Muscle layer of duodenum (tissue), 2 donors: ENCODE data around the gene TP53BP2.
"Not testable (repeated sequence)": the region's sequence is repeated elsewhere in the genome, so short reads cannot be mapped to it uniquely, and the experiment has no call there.

ENCODE experiments used
- H3K27ac ChIP-seq: one replicate; pipeline ENCODE4 v1.7.0; 2013; ENCODE audit warnings: mild to moderate bottlenecking, low read length
- H3K27me3 ChIP-seq: one replicate; pipeline ENCODE4 v1.7.0; 2013; ENCODE audit warnings: low read depth, mild to moderate bottlenecking, control low read depth, low read length
- H3K36me3 ChIP-seq, 2 donors: one replicate each; pipeline ENCODE4 v1.7.0; 2013; ENCODE audit warnings: low read length in 2 of 2, control low read depth in 1 of 2, mild to moderate bottlenecking in 1 of 2; ENCODE audit not compliant: insufficient read depth in 2 of 2, control insufficient read depth in 1 of 2
- H3K4me1 ChIP-seq, 2 donors: one replicate each; pipeline ENCODE4 v1.7.0; 2013; ENCODE audit warnings: low read length in 2 of 2, mild to moderate bottlenecking in 2 of 2, control low read depth in 1 of 2, moderate library complexity in 1 of 2; ENCODE audit not compliant: insufficient read depth in 2 of 2, control insufficient read depth in 1 of 2
- H3K4me3 ChIP-seq, 2 donors: one replicate each; pipeline ENCODE4 v1.7.0; 2013; ENCODE audit warnings: low read length in 2 of 2, low read depth in 1 of 2, mild to moderate bottlenecking in 1 of 2
- H3K9me3 ChIP-seq, 2 donors: one replicate each; pipeline ENCODE4 v1.7.0; 2013; ENCODE audit warnings: low read length in 2 of 2, control low read depth in 1 of 2, mild to moderate bottlenecking in 1 of 2; ENCODE audit not compliant: control insufficient read depth in 1 of 2
- donor health status: healthy.

TP53BP2 gene

DNA sequence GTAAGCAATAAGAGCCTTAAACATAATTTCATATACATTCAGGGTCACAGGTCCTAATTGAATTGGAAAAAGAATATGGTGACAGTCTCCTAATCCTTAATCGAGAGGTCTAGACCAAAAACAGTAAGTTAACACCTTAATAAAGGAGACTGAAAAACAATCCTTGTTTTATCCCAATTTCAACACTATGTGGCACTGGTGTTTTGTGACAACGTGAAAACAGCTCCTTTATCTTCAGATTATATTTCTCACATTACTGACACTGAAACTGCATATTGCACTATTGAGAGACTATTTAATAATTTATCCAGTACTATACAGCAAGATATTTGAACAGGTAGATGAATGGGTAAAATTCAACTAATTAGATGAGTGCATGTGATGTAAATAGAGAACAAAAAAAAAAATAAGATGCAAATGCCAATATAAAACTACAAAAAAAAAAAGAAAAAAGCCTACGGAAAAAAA is 34.1 kb downstream of the TP53BP2 start:
- peaks cover 16 to 28% of the 10 kb centered on the region in 2 donors for H3K36me3 ChIP-seq
- no peaks in the 10 kb centered on the region for H3K9me3 ChIP-seq
- H3K27ac ChIP-seq = no peak overlapping the region
- H3K27me3 ChIP-seq = no peaks in the 10 kb centered on the region
- no peak overlapping the region for H3K4me3 ChIP-seq
- H3K4me1 ChIP-seq = no peaks in the 10 kb centered on the region

DNA sequence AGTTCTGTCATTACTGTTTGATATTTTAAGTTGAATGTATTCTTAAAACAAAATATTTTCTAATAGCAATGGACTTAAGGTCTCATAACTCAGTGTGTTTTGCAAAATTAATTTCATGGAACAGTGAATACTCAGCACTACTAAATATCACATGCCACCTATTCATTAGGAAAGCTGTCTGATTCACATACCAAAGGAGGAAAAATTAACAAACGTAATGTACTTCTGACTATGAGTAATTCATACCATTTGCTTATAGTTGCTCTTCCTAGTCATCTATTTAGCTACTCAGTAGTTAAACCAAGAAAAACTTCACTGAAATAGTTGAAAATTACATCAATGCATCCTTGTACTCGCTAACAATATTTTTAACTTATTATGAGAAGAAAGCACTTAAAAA is 35.2 kb downstream of the TP53BP2 start:
- Histone ChIP-seq H3K27ac (no peak overlapping the region), H3K36me3 (peaks cover 22 to 28% of the 10 kb centered on the region in 2 donors), H3K4me3 (no peak overlapping the region), H3K4me1 (no peaks in the 10 kb centered on the region), H3K9me3 (no peaks in the 10 kb centered on the region), H3K27me3 (no peaks in the 10 kb centered on the region)

GRCh38 chr1:223809905-223810304 is 35.8 kb downstream of the TP53BP2 start:
- peaks cover 27 to 32% of the 10 kb centered on the region in 2 donors for H3K36me3 ChIP-seq
- not testable (repeated sequence) for H3K4me3 ChIP-seq, H3K4me1 ChIP-seq, H3K9me3 ChIP-seq, H3K27me3 ChIP-seq, H3K27ac ChIP-seq

DNA sequence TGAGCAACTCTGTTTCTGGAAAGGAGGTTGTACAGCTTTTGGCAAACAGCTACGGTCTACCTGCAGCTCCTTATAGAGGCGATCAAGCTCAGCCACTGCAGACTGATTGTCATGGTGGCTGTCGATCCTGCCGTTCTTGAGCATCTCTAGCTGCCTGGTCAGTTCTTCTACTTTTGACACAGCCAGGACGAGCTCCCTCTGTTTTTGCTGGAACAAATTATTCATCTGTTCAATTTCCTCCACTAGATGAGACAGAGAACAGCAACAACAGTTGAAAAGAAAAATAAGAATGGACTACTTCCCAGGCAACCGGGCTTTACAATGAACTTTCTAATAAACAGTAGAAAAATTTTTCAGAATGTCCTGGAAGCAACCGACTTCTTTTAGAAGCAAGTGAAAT is 42.5 kb downstream of the TP53BP2 start:
- Histone ChIP-seq H3K36me3 (peaks cover 50 to 60% of the 10 kb centered on the region in 2 donors), H3K27ac (no peak overlapping the region), H3K4me3 (no peak overlapping the region), H3K9me3 (no peaks in the 10 kb centered on the region), H3K27me3 (no peaks in the 10 kb centered on the region), H3K4me1 (no peaks in the 10 kb centered on the region)

DNA sequence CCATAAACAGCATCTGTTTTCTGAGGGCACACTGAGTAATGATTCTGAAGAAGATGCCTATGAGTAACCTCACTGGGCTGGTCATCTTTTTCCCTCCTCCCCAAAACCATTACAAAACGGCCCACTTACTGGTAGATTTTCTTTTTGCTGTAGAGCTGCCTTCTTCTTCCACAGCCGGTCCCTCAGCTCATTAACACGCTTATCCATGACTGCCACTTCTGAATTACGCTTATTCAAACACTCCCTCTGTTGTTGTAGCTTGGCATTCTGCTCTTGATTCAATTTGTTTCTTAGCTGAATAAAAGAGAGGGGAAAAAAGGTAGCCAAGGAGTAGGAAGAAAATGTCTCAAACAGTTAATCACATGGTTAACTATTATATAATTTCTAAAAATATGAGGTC is 43.1 kb downstream of the TP53BP2 start:
- Histone ChIP-seq H3K27ac (no peak overlapping the region), H3K27me3 (no peaks in the 10 kb centered on the region), H3K36me3 (peaks cover 56 to 66% of the 10 kb centered on the region in 2 donors), H3K4me1 (no peaks in the 10 kb centered on the region), H3K9me3 (no peaks in the 10 kb centered on the region), H3K4me3 (no peak overlapping the region)

DNA sequence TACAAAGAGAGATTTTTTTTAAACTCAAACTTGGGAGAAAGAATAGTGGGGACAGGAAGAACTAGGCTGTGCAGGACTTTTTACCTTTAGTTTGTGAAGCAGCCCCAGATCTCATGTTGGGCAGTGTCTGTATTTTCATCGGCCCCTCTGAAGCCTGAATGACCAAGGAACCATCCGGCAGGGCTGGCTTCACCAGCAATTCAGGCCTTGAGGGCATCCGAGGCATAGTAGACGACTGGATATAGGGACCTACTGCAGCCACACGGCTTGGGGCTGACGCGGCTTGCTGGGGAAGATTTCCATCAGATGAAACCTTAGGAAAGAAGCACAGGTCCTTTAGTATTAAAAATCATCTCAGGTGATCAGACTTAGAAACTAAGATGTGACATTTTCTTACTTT is 43.7 kb downstream of the TP53BP2 start:
- Histone ChIP-seq H3K36me3 (peaks cover 57 to 66% of the 10 kb centered on the region in 2 donors), H3K27ac (no peak overlapping the region), H3K9me3 (no peaks in the 10 kb centered on the region), H3K4me3 (no peak overlapping the region), H3K4me1 (no peaks in the 10 kb centered on the region), H3K27me3 (no peaks in the 10 kb centered on the region)

DNA sequence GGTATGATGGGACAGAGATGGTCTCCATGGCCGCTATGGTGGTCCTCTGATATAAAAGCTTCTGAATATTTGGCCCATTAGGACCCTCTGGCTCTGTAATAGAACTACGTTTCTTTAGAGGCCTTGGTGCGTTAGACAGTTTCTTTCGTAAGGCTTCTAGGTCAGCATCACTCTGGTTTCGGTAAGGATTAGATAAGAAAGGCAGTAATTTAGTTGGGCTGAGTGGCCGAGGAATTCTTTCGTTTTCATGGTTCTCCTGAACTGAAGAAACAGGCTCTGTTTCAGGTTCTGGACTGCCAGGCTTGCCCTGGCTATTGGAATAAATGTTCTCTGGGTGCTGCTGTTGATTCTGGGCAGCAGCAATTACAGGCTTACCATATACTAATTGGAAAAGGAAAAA is 49.5 kb downstream of the TP53BP2 start:
- Histone ChIP-seq H3K27ac (no peak overlapping the region), H3K36me3 (peaks cover 34 to 57% of the 10 kb centered on the region in 2 donors), H3K4me3 (no peak overlapping the region), H3K4me1 (no peaks in the 10 kb centered on the region), H3K27me3 (no peaks in the 10 kb centered on the region), H3K9me3 (no peaks in the 10 kb centered on the region)

DNA sequence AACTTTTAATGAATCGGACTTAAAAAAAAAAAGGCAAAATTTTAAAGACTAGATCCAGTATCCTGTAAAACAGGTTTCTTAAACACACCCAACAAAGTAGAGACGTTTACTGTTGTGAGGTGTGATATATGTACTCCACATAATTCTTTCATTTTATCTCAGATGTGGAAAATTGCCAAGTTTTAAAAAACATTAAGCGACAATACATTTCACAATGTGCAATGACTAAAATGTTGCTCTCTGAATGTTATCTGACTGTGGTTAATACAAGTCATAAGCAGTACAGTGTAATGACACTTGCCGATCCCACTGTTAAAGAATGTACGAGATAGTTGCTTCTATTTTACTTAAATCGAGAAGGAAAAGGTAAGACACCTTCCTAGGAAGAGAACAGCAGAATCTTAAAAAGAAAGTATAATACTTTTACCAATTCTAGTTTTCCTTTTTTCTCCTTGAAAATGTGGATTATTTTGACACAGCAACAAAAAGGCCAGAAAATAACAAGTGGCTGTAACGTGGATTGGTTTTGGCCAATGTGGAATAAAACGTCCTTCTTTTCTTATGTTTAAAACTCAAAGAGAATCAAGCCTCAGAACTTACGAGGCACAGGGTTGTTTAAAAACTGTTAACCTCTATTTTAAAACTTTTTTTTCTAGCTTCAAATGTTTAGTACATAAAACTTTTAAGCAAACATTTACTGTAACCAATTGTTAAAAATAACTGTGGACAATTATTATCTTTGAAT is 51.4 kb downstream of the TP53BP2 start:
- H3K9me3 ChIP-seq = no peaks in the 10 kb centered on the region
- H3K27me3 ChIP-seq = no peaks in the 10 kb centered on the region
- H3K4me3 ChIP-seq = no peak overlapping the region
- no peaks in the 10 kb centered on the region for H3K4me1 ChIP-seq
- H3K36me3 ChIP-seq = peaks cover 20 to 39% of the 10 kb centered on the region in 2 donors
- H3K27ac ChIP-seq = no peak overlapping the region

GRCh38 chr1:223793716-223794115 is 52.0 kb downstream of the TP53BP2 start:
- Histone ChIP-seq H3K36me3 (peaks cover 18 to 34% of the 10 kb centered on the region in 2 donors), H3K4me1 (no peaks in the 10 kb centered on the region), H3K27ac (no peak overlapping the region), H3K4me3 (no peak overlapping the region), H3K9me3 (no peaks in the 10 kb centered on the region), H3K27me3 (no peaks in the 10 kb centered on the region)

DNA sequence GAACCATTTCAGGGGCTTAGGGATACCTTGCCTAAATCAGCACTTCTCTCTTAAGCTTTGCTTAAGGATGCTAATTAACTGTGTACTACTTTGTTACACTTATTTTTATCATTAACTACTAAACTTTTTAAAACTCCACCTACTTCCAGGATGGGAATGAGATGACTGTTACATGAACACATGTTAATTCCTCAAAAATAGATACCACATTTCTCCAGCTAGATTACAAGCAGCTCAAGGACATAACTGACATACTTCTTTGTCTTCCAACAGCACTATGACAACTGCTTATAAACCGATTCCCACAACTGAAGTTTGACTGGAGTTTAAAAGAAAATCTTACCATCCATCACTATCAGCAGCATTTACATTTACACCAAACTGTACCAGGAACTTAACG is 53.7 kb downstream of the TP53BP2 start:
- Histone ChIP-seq H3K4me1 (no peaks in the 10 kb centered on the region), H3K9me3 (no peaks in the 10 kb centered on the region), H3K27me3 (no peaks in the 10 kb centered on the region), H3K4me3 (no peak overlapping the region), H3K36me3 (peaks cover 9 to 26% of the 10 kb centered on the region in 2 donors), H3K27ac (no peak overlapping the region)

DNA sequence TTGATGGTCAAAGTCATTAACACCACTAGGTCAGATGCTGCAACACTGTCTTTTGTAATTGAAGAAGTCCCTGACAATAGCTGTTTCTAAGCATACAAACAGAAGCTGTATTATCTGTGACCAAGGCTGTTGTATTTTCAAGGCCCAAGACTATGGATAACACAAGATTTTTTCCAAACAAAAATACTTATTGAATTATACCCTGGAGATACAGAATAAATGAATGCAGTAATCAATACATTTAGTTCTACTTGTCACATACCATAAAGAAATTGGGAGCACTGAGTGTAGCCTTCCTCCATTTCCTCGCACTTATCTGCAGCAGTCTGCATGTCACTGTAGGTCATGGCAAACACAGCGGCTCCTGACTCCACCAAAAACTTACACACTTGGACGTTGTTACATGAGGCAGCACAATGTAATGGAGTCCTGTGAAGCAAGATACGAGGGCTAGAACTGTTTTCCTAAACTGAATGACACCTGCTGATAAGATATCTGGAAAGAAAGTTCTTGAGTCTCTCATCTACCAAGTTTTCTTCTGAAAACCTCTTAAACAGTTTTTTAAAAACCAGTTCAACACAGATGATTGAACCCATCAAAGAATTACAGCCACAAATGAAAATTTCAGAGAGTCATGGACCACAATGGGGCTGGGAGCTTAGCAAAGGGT is 56.9 kb downstream of the TP53BP2 start:
- Histone ChIP-seq H3K27me3 (no peaks in the 10 kb centered on the region), H3K9me3 (no peaks in the 10 kb centered on the region), H3K4me1 (peaks cover 0 to 9% of the 10 kb centered on the region in 2 donors), H3K27ac (no peak overlapping the region), H3K4me3 (no peak overlapping the region), H3K36me3 (peaks cover under 1 to 12% of the 10 kb centered on the region in 2 donors)
